H1 (cell line): ENCODE measurements around the gene PM20D1. TPM values are rescaled to one million over a fixed set of nuclear protein-coding genes. Genes with fewer than 3 reads are reported as not detected.
A peak's percentile ranks its signal among the peaks of the same experiment; 100 is the strongest.

Experiments
- CTCF ChIA-PET: fragments of 300-600 bp; sonication (Branson Sonifier 250); formaldehyde crosslinking; loops from one replicate; lab custom pipeline; 2021; ENCODE audit not compliant: partially characterized antibody; lab: Charles Lee
- POLR2A ChIA-PET: fragments of 300-600 bp; sonication (Branson Sonifier 250); formaldehyde crosslinking; loops from one replicate; lab custom pipeline; 2021; ENCODE audit warnings: inconsistent platforms; ENCODE audit not compliant: partially characterized antibody; lab: Charles Lee
- DNase-seq, 2 experiments: peaks; one replicate each; pipeline versions ENCODE4 v3.0.0 to v3.0.0-alpha.2; 2010 to 2022; ENCODE audit warnings: low spot score in 2 of 2, low read depth in 1 of 2, mixed read lengths in 1 of 2
- FAIRE-seq: peaks from 2 replicates; lab custom pipeline; 2011; peaks lifted over from hg19 to GRCh38; lab: Jason Lieb, UNC
- H2AFZ ChIP-seq: 2 replicates; pipeline ENCODE4 v1.8.1; 2012; ENCODE audit warnings: low read length, inconsistent platforms
- H2AK5ac ChIP-seq: 2 replicates; pipeline ENCODE4 v1.6.1; 2013; ENCODE audit warnings: low read depth, low read length
- H2BK120ac ChIP-seq: replicated peaks from 2 replicates; pipeline ENCODE3; 2013; ENCODE audit warnings: low read depth, low read length, inconsistent platforms
- H2BK12ac ChIP-seq: 2 replicates; pipeline ENCODE4 v1.6.1; 2013; ENCODE audit warnings: low read depth, low read length
- H2BK15ac ChIP-seq: 2 replicates; pipeline ENCODE4 v1.6.1; 2013; ENCODE audit warnings: low read length
- H2BK20ac ChIP-seq: 2 replicates; pipeline ENCODE4 v1.6.1; 2013; ENCODE audit warnings: low read length
- H2BK5ac ChIP-seq: 2 replicates; pipeline ENCODE4 v1.6.1; 2013; ENCODE audit warnings: low read depth, low read length
- H3K14ac ChIP-seq: 2 replicates; pipeline ENCODE4 v1.6.1; 2013; ENCODE audit warnings: inconsistent platforms; ENCODE audit not compliant: insufficient read length
- H3K18ac ChIP-seq: 2 replicates; pipeline ENCODE4 v1.6.1; 2013; ENCODE audit warnings: low read length; ENCODE audit errors: extremely low read depth
- H3K23ac ChIP-seq: 2 replicates; pipeline ENCODE4 v1.6.1; 2013; ENCODE audit warnings: inconsistent platforms; ENCODE audit not compliant: insufficient read length
- H3K23me2 ChIP-seq: 2 replicates; pipeline ENCODE4 v1.6.1; 2013; ENCODE audit warnings: low read depth, low read length
- H3K27ac ChIP-seq: 2 replicates; pipeline ENCODE4 v1.6.1; 2011; ENCODE audit warnings: low read depth, low read length, inconsistent platforms
- H3K27me3 ChIP-seq, 4 experiments: replicated peaks in 1 of 4; 1 replicate in 1 of 4; 2 replicates in 3 of 4; pipeline versions ENCODE4 v1.6.1 to v1.8.1; 2011 to 2013; ENCODE audit warnings: low read length in 3 of 4, mild to moderate bottlenecking in 3 of 4, inconsistent platforms in 2 of 4, mixed read lengths in 2 of 4, moderate library complexity in 1 of 4; ENCODE audit not compliant: control insufficient read depth in 3 of 4, insufficient read depth in 3 of 4; ENCODE audit errors: extremely low read depth in 1 of 4
- H3K36me3 ChIP-seq, 4 experiments: 2 replicates each; pipeline versions ENCODE4 v1.6.1 to v1.8.1; 2011 to 2013; ENCODE audit warnings: mild to moderate bottlenecking in 4 of 4, low read length in 3 of 4, moderate library complexity in 2 of 4, control low read depth in 1 of 4, inconsistent platforms in 1 of 4; ENCODE audit not compliant: insufficient read depth in 4 of 4, control insufficient read depth in 2 of 4
- H3K4ac ChIP-seq: replicated peaks from 2 replicates; pipeline ENCODE3; 2013; ENCODE audit warnings: low read length, low read depth, mixed read lengths, inconsistent platforms; ENCODE audit not compliant: insufficient read length
- H3K4me1 ChIP-seq, 4 experiments: replicated peaks in 1 of 4; 1 replicate in 1 of 4; 2 replicates in 3 of 4; pipeline versions ENCODE4 v1.6.1 to v1.8.1; 2011 to 2013; ENCODE audit warnings: low read length in 3 of 4, inconsistent platforms in 2 of 4, mixed read lengths in 1 of 4; ENCODE audit not compliant: insufficient read depth in 4 of 4, control insufficient read depth in 3 of 4
- H3K4me2 ChIP-seq, 2 experiments: 2 replicates each; pipeline versions ENCODE4 v1.6.1 to v1.8.1; 2011 to 2013; ENCODE audit warnings: low read depth in 2 of 2, low read length in 2 of 2, control low read depth in 1 of 2, inconsistent platforms in 1 of 2, mild to moderate bottlenecking in 1 of 2; ENCODE audit not compliant: insufficient read depth in 1 of 2
- H3K4me3 ChIP-seq, 4 experiments: fragments of 200-600, 300-600 bp in 1 of 4; sonication (generic), shearing (Covaris generic), sonication (Bioruptor Twin) in 1 of 4; 2 replicates each; pipeline versions ENCODE4 v1.5.1 to v1.8.1; 2011 to 2016; ENCODE audit warnings: low read length in 4 of 4, low read depth in 3 of 4, control low read depth in 2 of 4, inconsistent platforms in 2 of 4, mild to moderate bottlenecking in 2 of 4, mixed read lengths in 1 of 4, moderate library complexity in 1 of 4; ENCODE audit not compliant: insufficient read depth in 2 of 4; ENCODE audit errors: extremely low read depth in 1 of 4
- H3K56ac ChIP-seq: replicated peaks from 2 replicates; pipeline ENCODE3; 2013; ENCODE audit warnings: low read depth, mild to moderate bottlenecking, mixed read lengths, low read length, inconsistent platforms; ENCODE audit not compliant: insufficient read length
- H3K79me1 ChIP-seq: 2 replicates; pipeline ENCODE4 v1.6.1; 2013; ENCODE audit warnings: low read depth, low read length, control low read depth
- H3K79me2 ChIP-seq, 2 experiments: 2 replicates each; pipeline versions ENCODE4 v1.6.1 to v1.8.1; 2012 to 2013; ENCODE audit warnings: low read length in 2 of 2, mild to moderate bottlenecking in 2 of 2, inconsistent platforms in 1 of 2; ENCODE audit not compliant: insufficient read depth in 2 of 2, control insufficient read depth in 1 of 2
- H3K9ac ChIP-seq, 4 experiments: replicated peaks in 1 of 4; 1 replicate in 1 of 4; 2 replicates in 3 of 4; pipeline versions ENCODE4 v1.6.1 to v1.8.1; 2011 to 2013; ENCODE audit warnings: low read depth in 3 of 4, low read length in 3 of 4, control low read depth in 2 of 4, mild to moderate bottlenecking in 2 of 4, moderate library complexity in 2 of 4, inconsistent platforms in 1 of 4; ENCODE audit errors: extremely low read depth in 1 of 4
- H3K9me3 ChIP-seq, 2 experiments: 2 replicates each; pipeline versions ENCODE4 v1.6.1 to v1.8.1; 2012 to 2013; ENCODE audit warnings: mild to moderate bottlenecking in 2 of 2, moderate library complexity in 2 of 2, control low read depth in 1 of 2, inconsistent platforms in 1 of 2, low read depth in 1 of 2, low read length in 1 of 2, mixed read lengths in 1 of 2; ENCODE audit not compliant: insufficient read depth in 2 of 2
- H4K20me1 ChIP-seq, 2 experiments: replicated peaks in 1 of 2; 2 replicates each; pipeline versions ENCODE3 to v1.8.1; 2011 to 2013; ENCODE audit warnings: inconsistent platforms in 2 of 2, low read length in 2 of 2, mild to moderate bottlenecking in 1 of 2; ENCODE audit not compliant: insufficient read depth in 2 of 2, control insufficient read depth in 1 of 2
- H4K5ac ChIP-seq: 2 replicates; pipeline ENCODE4 v1.6.1; 2013; ENCODE audit warnings: low read length, low read depth, mixed read lengths, inconsistent platforms; ENCODE audit not compliant: insufficient read length
- H4K8ac ChIP-seq: 2 replicates; pipeline ENCODE4 v1.8.0; 2013; ENCODE audit warnings: mild to moderate bottlenecking, moderate library complexity, low read length, inconsistent platforms; ENCODE audit not compliant: insufficient read depth; ENCODE audit errors: extremely low read depth
- H4K91ac ChIP-seq: replicated peaks from 2 replicates; pipeline ENCODE3; 2013; ENCODE audit warnings: low read length, mixed read lengths, inconsistent platforms; ENCODE audit not compliant: insufficient read length
- WGBS, 2 experiments: shearing (Covaris generic) in 1 of 2; methylation state at CpG; one replicate each; pipeline versions ENCODE4 v1.1.6 to v1.1.7; 2013 to 2015; ENCODE audit warnings: low lambda C conversion rate in 2 of 2, mixed read lengths in 2 of 2, inconsistent platforms in 1 of 2, low coverage in 1 of 2, missing lambda C conversion rate in 1 of 2; ENCODE audit not compliant: insufficient replicate concordance in 2 of 2, insufficient coverage in 1 of 2, insufficient read length in 1 of 2; ENCODE audit errors: extremely low coverage in 1 of 2, missing lambda C conversion rate in 1 of 2; 5-methylcytosine and 5-hydroxymethylcytosine counted together
- polyA plus RNA-seq, 7 experiments: library from polyadenylated mRNA; depleted of rRNA in 3 of 7; stranded (reverse) in 5 of 7; unstranded in 2 of 7; fragments of >200 nt in 5 of 7; fragments of 200-250 nt in 2 of 7; gene quantifications; 1 replicate in 5 of 7; 2 replicates in 1 of 7; 4 replicates in 1 of 7; pipeline versions ENCODE4 v1.2.1 to v1.2.3, GENCODE V29; 2011 to 2013; ENCODE audit warnings: missing spikeins in 2 of 7, mixed read lengths in 2 of 7
- total RNA-seq: library from RNA; stranded (reverse); fragmentation: NEBNext Ultra II Directional; extraction: Animal tissue kit (Norgen Biotek cat#: 25700); gene quantifications from 2 replicates; pipeline ENCODE4 v1.2.1, GENCODE V29; 2021
- TF ChIP-seq, protein P1 (sequence below): IDR thresholded peaks from 2 replicates; pipeline ENCODE4 v1.6.1; 2011; ENCODE audit warnings: low read depth, mild to moderate bottlenecking, low read length; ENCODE audit not compliant: insufficient read depth

The PM20D1 gene
- total and polyA plus RNA-seq, 2 of the 8 experiments (the other 6 are each of a cell fraction or from before 2014, with no cell fraction given), result 0.05 TPM; not detected in 1

GRCh38 chr1:205792961-205793673, 56.8 kb downstream of the PM20D1 start:
- Histone ChIP-seq H3K23ac (no peak overlapping the region), H3K4me2 (no peak overlapping the region), H2BK12ac (no peak overlapping the region), H3K9ac (no peak overlapping the region), H3K79me2 (no peaks in the 10 kb centered on the region), H3K23me2 (no peaks in the 10 kb centered on the region; the same call in 1 of the 2 replicates), H3K27ac (no peak overlapping the region), H3K27me3 (no peaks in the 10 kb centered on the region), H4K8ac (no peak overlapping the region), H3K4me3 (no peak overlapping the region), H2AFZ (no peak overlapping the region), H2BK120ac (no peak overlapping the region), H3K9me3 (no peaks in the 10 kb centered on the region), H3K79me1 (no peaks in the 10 kb centered on the region), H2BK20ac (no peak overlapping the region), H2BK5ac (0 out of 2 replicates have a peak overlapping the region, but pooled peaks have one; percentile 5), H3K14ac (no peak overlapping the region), H4K5ac (no peak overlapping the region), H3K56ac (no peak overlapping the region), H3K36me3 (peaks cover 10 to 41% (median 33%) of the 10 kb centered on the region in 4 experiments), H4K91ac (no peak overlapping the region), H3K4ac (no peak overlapping the region), H4K20me1 (no peaks in the 10 kb centered on the region), H3K4me1 (no peaks in the 10 kb centered on the region), H2AK5ac (no peak overlapping the region), H2BK15ac (no peak overlapping the region), H3K18ac (no peak overlapping the region)
- 92% methylated on average over 6 of the region's 6 CpGs; no CpG with 5 or more reads in 1 of the 2 experiments for WGBS, 2 experiments
- ChIA-PET POLR2A (interaction anchor here (0.6 to 1.4 kb wide), 5 partner anchors 12 to 167 kb away, joined by 3 to 4 read pairs (median 3); partner anchors contain the start of gene NUCKS1), CTCF (interaction anchor here (0.6 to 11.7 kb wide), 24 partner anchors 9 to 344 kb away, joined by 3 to 206 read pairs (median 8); no protein-coding TSS in a partner anchor)
- FAIRE-seq (no peak), DNase-seq (no peak)
- TF ChIP-seq, protein P1, sequence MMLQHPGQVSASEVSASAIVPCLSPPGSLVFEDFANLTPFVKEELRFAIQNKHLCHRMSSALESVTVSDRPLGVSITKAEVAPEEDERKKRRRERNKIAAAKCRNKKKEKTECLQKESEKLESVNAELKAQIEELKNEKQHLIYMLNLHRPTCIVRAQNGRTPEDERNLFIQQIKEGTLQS, result no peak
